Prostate gland (tissue), 2 donors: ENCODE results near the gene SERINC1. TPM values are rescaled to one million over a fixed set of nuclear protein-coding genes. Genes with fewer than 3 reads are reported as not detected.

Experiments
- DNase-seq: peaks from one replicate; pipeline ENCODE4 v3.0.0-alpha.2; 2019; ENCODE audit warnings: low spot score
- H3K27ac ChIP-seq, 2 donors: fragments of 200-600 bp; sonication (generic); 2 replicates each; pipeline ENCODE4 v1.5.1; 2017 to 2019
- H3K27me3 ChIP-seq: fragments of 200-600 bp; sonication (generic); replicated peaks from 2 replicates; pipeline ENCODE4 v1.5.1; 2019; ENCODE audit not compliant: insufficient read depth
- H3K36me3 ChIP-seq, 2 donors: fragments of 200-600 bp; sonication (generic); 1 replicate in 1 of 2; 2 replicates in 1 of 2; pipeline versions ENCODE4 v1.5.1 to v1.8.1; 2017 to 2019
- H3K4me1 ChIP-seq: fragments of 200-600 bp; sonication (generic); replicated peaks from 2 replicates; pipeline ENCODE4 v1.5.1; 2019
- H3K4me3 ChIP-seq, 2 donors: fragments of 200-600 bp; sonication (generic); 2 replicates each; pipeline ENCODE4 v1.5.1; 2017 to 2019
- H3K9me3 ChIP-seq: fragments of 200-600 bp; sonication (generic); 2 replicates; pipeline ENCODE4 v1.5.1; 2017
- POLR2A ChIP-seq: fragments of 450-650 bp; IDR thresholded peaks from one replicate; pipeline ENCODE4 v1.6.1; 2016; ENCODE audit warnings: antibody characterized with exemption, mild to moderate bottlenecking
- POLR2AphosphoS5 ChIP-seq: sonication (generic); formaldehyde crosslinking; IDR thresholded peaks from one replicate; pipeline ENCODE4 v1.6.1; 2017; ENCODE audit warnings: antibody characterized with exemption
- WGBS: methylation state at CpG from one replicate; pipeline ENCODE4 v1.1.5; 2018; 5-methylcytosine and 5-hydroxymethylcytosine counted together
- intact Hi-C: fragments of 100-400 bp; cut with DNase I; formaldehyde crosslinking; loops from one replicate; pipeline ENCODE4 v1.14.2; 2022
- total RNA-seq, 2 donors: library from RNA; depleted of rRNA; stranded (reverse); fragments of >200 nt; gene quantifications; one replicate each; pipeline ENCODE4 v1.1.0, GENCODE V29; 2016
- TF ChIP-seq, protein P1 (sequence below), 4 experiments: fragments of 200-600 bp in 2 of 4; fragments of 450-650 bp in 2 of 4; sonication (generic) in 2 of 4; IDR thresholded peaks; 1 replicate in 3 of 4; 2 replicates in 1 of 4; pipeline ENCODE4 v1.5.1; 2016 to 2019; ENCODE audit warnings: antibody characterized with exemption in 4 of 4, mild to moderate bottlenecking in 2 of 4, moderate library complexity in 2 of 4

The SERINC1 gene
- total RNA-seq, 2 donors from 2014 or later, result 159 to 165 TPM

DNA sequence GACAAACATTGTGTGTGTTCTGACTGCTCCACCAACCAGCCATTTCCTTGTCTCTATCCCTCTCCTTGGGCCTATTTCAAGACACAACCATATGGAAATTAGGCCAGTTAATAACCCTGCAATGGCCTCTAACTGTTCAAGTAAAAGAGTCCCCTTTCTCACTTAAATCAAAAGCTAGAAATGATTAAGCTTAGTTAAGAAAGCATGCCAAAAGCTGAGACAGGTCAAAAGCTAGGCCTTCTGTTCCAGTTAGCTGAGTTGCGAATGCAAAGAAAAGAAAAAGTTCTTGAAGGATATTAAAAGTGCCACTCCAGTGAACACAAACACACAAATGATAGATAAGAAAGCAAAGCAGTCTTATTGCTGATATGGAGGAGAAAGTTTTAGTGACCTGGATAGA is 22.5 kb downstream of the SERINC1 start:
- H3K36me3 ChIP-seq, result peaks cover 0 to 10% of the 10 kb centered on the region in 2 donors
- H3K27ac ChIP-seq, result no peak overlapping the region
- TF ChIP-seq, protein P1, sequence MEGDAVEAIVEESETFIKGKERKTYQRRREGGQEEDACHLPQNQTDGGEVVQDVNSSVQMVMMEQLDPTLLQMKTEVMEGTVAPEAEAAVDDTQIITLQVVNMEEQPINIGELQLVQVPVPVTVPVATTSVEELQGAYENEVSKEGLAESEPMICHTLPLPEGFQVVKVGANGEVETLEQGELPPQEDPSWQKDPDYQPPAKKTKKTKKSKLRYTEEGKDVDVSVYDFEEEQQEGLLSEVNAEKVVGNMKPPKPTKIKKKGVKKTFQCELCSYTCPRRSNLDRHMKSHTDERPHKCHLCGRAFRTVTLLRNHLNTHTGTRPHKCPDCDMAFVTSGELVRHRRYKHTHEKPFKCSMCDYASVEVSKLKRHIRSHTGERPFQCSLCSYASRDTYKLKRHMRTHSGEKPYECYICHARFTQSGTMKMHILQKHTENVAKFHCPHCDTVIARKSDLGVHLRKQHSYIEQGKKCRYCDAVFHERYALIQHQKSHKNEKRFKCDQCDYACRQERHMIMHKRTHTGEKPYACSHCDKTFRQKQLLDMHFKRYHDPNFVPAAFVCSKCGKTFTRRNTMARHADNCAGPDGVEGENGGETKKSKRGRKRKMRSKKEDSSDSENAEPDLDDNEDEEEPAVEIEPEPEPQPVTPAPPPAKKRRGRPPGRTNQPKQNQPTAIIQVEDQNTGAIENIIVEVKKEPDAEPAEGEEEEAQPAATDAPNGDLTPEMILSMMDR (IDR thresholded peaks at IDR 0.05), result no peak
- TF ChIP-seq POLR2AphosphoS5, result no peak

DNA sequence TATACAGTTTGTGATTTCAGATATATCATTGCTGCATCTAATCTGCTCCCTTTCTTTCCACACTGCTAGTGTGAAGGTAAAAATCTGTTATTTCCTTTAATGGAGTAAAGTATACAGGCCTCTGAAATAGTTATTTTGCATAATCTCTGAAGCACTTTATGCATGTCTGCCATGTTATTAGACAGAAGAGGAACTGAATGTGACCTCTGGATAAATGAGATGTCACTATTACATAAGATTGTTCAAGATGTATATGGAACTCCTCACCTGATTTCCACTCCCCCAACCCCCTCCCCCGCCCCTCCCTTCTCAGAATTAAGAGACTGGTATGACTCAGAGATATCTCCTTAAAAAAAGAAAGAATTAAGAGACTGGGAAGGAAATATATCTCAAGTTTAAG is 26.3 kb downstream of the SERINC1 start:
- Histone ChIP-seq H3K36me3 (no peaks in the 10 kb centered on the region), H3K4me3 (no peak overlapping the region), H3K27ac (no peak overlapping the region), H3K9me3 (no peaks in the 10 kb centered on the region), H3K4me1 (no peaks in the 10 kb centered on the region), H3K27me3 (no peaks in the 10 kb centered on the region)
- TF ChIP-seq, protein P1 (IDR thresholded peaks at IDR 0.05), result no peak
- no peak for TF ChIP-seq POLR2AphosphoS5
- TF ChIP-seq POLR2A, result no peak
- no peak for DNase-seq
- intact Hi-C loops, result no loop called here
- WGBS, result 93% methylated on average over 1 of the region's 1 CpG

More for the DNA sequence above, 22.5 kb downstream of the SERINC1 start:
- intact Hi-C loops, result no loop called here
- H3K9me3 ChIP-seq, result no peaks in the 10 kb centered on the region
- DNase-seq, result no peak
- H3K4me3 ChIP-seq, result no peak overlapping the region
- 97% methylated on average over 1 of the region's 1 CpG for WGBS
- H3K4me1 ChIP-seq, result no peaks in the 10 kb centered on the region
- no peaks in the 10 kb centered on the region for H3K27me3 ChIP-seq

DNA sequence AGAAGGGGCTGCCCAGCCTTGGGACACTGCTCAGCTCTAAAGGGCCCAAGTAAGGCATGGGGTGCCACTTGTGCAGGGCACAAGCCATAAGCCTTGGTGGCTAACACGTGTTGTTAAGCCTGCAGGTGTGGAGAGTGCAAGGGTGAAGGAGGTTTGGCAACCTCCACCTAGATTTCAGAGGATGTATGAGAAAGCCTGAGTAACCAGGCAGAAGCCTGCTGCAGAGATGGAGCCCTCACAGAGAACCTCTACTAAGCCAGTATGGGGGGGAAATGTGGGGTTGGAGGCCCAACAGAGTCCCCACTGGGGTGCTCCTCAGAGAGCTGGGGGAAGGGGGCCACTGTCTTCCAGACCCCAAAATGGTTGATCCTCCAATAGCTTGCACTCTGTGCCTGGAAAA is 32.6 kb downstream of the SERINC1 start:
- H3K36me3 ChIP-seq, result no peaks in the 10 kb centered on the region
- intact Hi-C loops, result no loop called here

DNA sequence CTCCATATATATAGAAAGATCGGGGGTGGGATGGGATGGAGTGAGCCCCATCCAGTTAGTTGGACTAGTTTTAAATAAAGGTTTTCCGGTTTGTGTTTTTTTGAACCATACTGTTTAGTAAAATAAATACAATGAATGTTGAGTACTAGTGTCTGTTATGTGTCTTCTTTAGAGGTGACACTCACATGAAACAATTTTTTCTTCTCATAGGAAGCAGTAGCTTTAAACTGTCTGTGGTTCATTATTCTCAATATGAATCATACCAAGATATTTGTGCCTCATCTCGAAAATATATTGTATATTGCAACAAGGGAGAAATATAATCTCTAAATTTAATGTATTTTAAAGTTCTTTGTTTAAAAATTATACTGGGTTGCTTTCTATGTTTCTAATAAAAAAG is 38.8 kb downstream of the SERINC1 start:
- intact Hi-C loops, result no loop called here
- DNase-seq, result no peak
- Histone ChIP-seq H3K27ac (no peak overlapping the region), H3K4me3 (no peak overlapping the region), H3K36me3 (peaks cover 0 to 8% of the 10 kb centered on the region in 2 donors), H3K9me3 (no peaks in the 10 kb centered on the region), H3K4me1 (no peaks in the 10 kb centered on the region), H3K27me3 (no peaks in the 10 kb centered on the region)
- WGBS, result 75% methylated on average over 3 of the region's 3 CpGs
- TF ChIP-seq POLR2A (no peak), POLR2AphosphoS5 (no peak)
- TF ChIP-seq, protein P1 (IDR thresholded peaks at IDR 0.05), result no peak

More for the DNA sequence above, 32.6 kb downstream of the SERINC1 start:
- H3K4me3 ChIP-seq, result no peak overlapping the region
- no peak for DNase-seq
- no peak overlapping the region for H3K27ac ChIP-seq
- H3K4me1 ChIP-seq, result no peaks in the 10 kb centered on the region
- TF ChIP-seq POLR2A (no peak), POLR2AphosphoS5 (no peak)
- TF ChIP-seq, protein P1 (IDR thresholded peaks at IDR 0.05), result no peak
- no peaks in the 10 kb centered on the region for H3K27me3 ChIP-seq
- 100% methylated on average over 1 of the region's 1 CpG for WGBS
- H3K9me3 ChIP-seq, result no peaks in the 10 kb centered on the region

DNA sequence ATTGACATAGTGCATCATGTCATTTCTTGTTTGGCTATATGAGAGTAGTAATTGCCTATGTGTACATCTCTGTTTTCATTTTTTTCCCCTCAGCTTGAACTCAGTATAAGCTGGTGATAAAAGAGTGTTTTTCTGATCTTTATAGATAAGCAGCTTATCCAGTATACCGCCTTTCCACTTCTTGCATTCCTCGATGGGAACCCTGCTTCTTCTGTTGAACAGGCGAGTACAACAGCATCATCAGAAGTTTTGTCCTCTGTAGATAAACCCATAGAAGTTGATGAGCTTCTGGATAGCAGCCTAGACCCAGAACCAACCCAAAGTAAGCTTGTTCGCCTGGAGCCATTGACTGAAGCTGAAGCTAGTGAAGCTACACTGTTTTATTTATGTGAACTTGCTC is 39.8 kb downstream of the SERINC1 start:
- TF ChIP-seq, protein P1 (IDR thresholded peaks at IDR 0.05), result no peak
- no peak for TF ChIP-seq POLR2AphosphoS5
- TF ChIP-seq POLR2A, result no peak

More for the DNA sequence above, 39.8 kb downstream of the SERINC1 start:
- no peak overlapping the region for H3K4me3 ChIP-seq
- 85% methylated on average over 4 of the region's 4 CpGs for WGBS
- H3K9me3 ChIP-seq, result no peaks in the 10 kb centered on the region
- intact Hi-C loops, result no loop called here
- H3K36me3 ChIP-seq, result peaks cover 0 to 8% of the 10 kb centered on the region in 2 donors
- H3K27me3 ChIP-seq, result no peaks in the 10 kb centered on the region
- no peak for DNase-seq
- H3K27ac ChIP-seq, result no peak overlapping the region
- no peaks in the 10 kb centered on the region for H3K4me1 ChIP-seq
